Trophoblast cell (in vitro differentiated cells and primary cell): ENCODE results near the gene GET3.
"Not testable (repeated sequence)": the region's sequence is repeated elsewhere in the genome, so short reads cannot be mapped to it uniquely, and the experiment has no call there.

ENCODE experiments used
- DNase-seq, 2 donors: peaks; one replicate each; pipeline ENCODE4 v3.0.0-alpha.2; 2016
- H2AFZ ChIP-seq: 2 replicates; pipeline ENCODE4 v1.6.1; 2013; ENCODE audit warnings: low read length, moderate library complexity, mild to moderate bottlenecking; ENCODE audit not compliant: insufficient read depth, poor library complexity
- H2AK5ac ChIP-seq: 2 replicates; pipeline ENCODE4 v1.6.1; 2013; ENCODE audit warnings: mild to moderate bottlenecking, low read length
- H2BK120ac ChIP-seq: 2 replicates; pipeline ENCODE4 v1.6.1; 2013; ENCODE audit warnings: low read length, mild to moderate bottlenecking, moderate library complexity; ENCODE audit not compliant: insufficient read depth, poor library complexity
- H2BK12ac ChIP-seq: 2 replicates; pipeline ENCODE4 v1.6.1; 2013; ENCODE audit warnings: mild to moderate bottlenecking, low read length, moderate library complexity
- H2BK5ac ChIP-seq: 2 replicates; pipeline ENCODE4 v1.6.1; 2013; ENCODE audit warnings: low read length, low read depth, moderate library complexity, mild to moderate bottlenecking; ENCODE audit not compliant: poor library complexity
- H3K14ac ChIP-seq: 2 replicates; pipeline ENCODE4 v1.6.1; 2013; ENCODE audit warnings: mild to moderate bottlenecking, low read length
- H3K18ac ChIP-seq: 2 replicates; pipeline ENCODE4 v1.6.1; 2013; ENCODE audit warnings: mild to moderate bottlenecking, low read length
- H3K23ac ChIP-seq: 2 replicates; pipeline ENCODE4 v1.6.1; 2013; ENCODE audit warnings: low read length
- H3K27ac ChIP-seq: 2 replicates; pipeline ENCODE4 v1.5.1; 2013; ENCODE audit warnings: low read depth, mild to moderate bottlenecking, inconsistent platforms, low read length, moderate library complexity
- H3K27me3 ChIP-seq: 2 replicates; pipeline ENCODE4 v1.6.1; 2013; ENCODE audit warnings: inconsistent platforms, mild to moderate bottlenecking, low read length, moderate library complexity; ENCODE audit not compliant: insufficient read depth
- H3K36me3 ChIP-seq, 2 experiments: 1 replicate in 1 of 2; 2 replicates in 1 of 2; pipeline ENCODE4 v1.6.1; 2013; ENCODE audit warnings: low read length in 2 of 2, mild to moderate bottlenecking in 2 of 2, moderate library complexity in 1 of 2; ENCODE audit not compliant: insufficient read depth in 2 of 2, control insufficient read depth in 1 of 2
- H3K4ac ChIP-seq: 2 replicates; pipeline ENCODE4 v1.6.1; 2013; ENCODE audit warnings: low read depth, mild to moderate bottlenecking, low read length, moderate library complexity
- H3K4me1 ChIP-seq, 2 experiments: 1 replicate in 1 of 2; 2 replicates in 1 of 2; pipeline ENCODE4 v1.6.1; 2013; ENCODE audit warnings: low read length in 2 of 2, mild to moderate bottlenecking in 2 of 2, moderate library complexity in 1 of 2; ENCODE audit not compliant: insufficient read depth in 2 of 2, control insufficient read depth in 1 of 2
- H3K4me2 ChIP-seq: 2 replicates; pipeline ENCODE4 v1.6.1; 2013; ENCODE audit warnings: inconsistent platforms, mild to moderate bottlenecking, low read length, moderate library complexity
- H3K4me3 ChIP-seq: 2 replicates; pipeline ENCODE4 v1.5.1; 2013; ENCODE audit warnings: mild to moderate bottlenecking, low read depth, low read length, inconsistent platforms
- H3K79me1 ChIP-seq: one replicate; pipeline ENCODE4 v1.6.1; 2013; ENCODE audit warnings: low read length
- H3K79me2 ChIP-seq: 2 replicates; pipeline ENCODE4 v1.6.1; 2013; ENCODE audit warnings: low read length, mild to moderate bottlenecking; ENCODE audit not compliant: control insufficient read depth, insufficient read depth, poor library complexity
- H3K9ac ChIP-seq: 2 replicates; pipeline ENCODE4 v1.6.1; 2013; ENCODE audit warnings: mild to moderate bottlenecking, low read length
- H3K9me3 ChIP-seq: 2 replicates; pipeline ENCODE4 v1.6.1; 2013; ENCODE audit warnings: low read depth, mild to moderate bottlenecking, control low read depth, inconsistent platforms, low read length; ENCODE audit not compliant: insufficient read depth
- H4K12ac ChIP-seq: 2 replicates; pipeline ENCODE4 v1.6.1; 2013; ENCODE audit warnings: low read depth, mild to moderate bottlenecking, low read length, moderate library complexity
- H4K8ac ChIP-seq: 2 replicates; pipeline ENCODE4 v1.6.1; 2013; ENCODE audit warnings: low read depth, mild to moderate bottlenecking, low read length, moderate library complexity
- H4K91ac ChIP-seq: one replicate; pipeline ENCODE4 v1.6.1; 2013; ENCODE audit warnings: low read depth, mild to moderate bottlenecking, low read length, moderate library complexity
- WGBS: extraction: QIAGEN DNeasy Blood & Tissue Kit; methylation state at CpG from one replicate; pipeline ENCODE4 v1.1.7; 2013; ENCODE audit warnings: missing lambda C conversion rate; ENCODE audit not compliant: insufficient read length, insufficient coverage; ENCODE audit errors: extremely low coverage; 5-methylcytosine and 5-hydroxymethylcytosine counted together

Gene GET3

GRCh38 chr19:12725612-12726011, 11.7 kb upstream of the GET3 start:
- not testable (repeated sequence) for H2BK12ac ChIP-seq, H2BK5ac ChIP-seq, H3K4me3 ChIP-seq, H2AFZ ChIP-seq, H2AK5ac ChIP-seq, H4K91ac ChIP-seq, H3K4ac ChIP-seq, H3K18ac ChIP-seq, H3K14ac ChIP-seq, H4K8ac ChIP-seq, H2BK120ac ChIP-seq, H3K9me3 ChIP-seq, H3K9ac ChIP-seq, H3K23ac ChIP-seq, H3K27ac ChIP-seq, H3K4me2 ChIP-seq, H3K4me1 ChIP-seq, DNase-seq, H4K12ac ChIP-seq, H3K27me3 ChIP-seq
- WGBS: no CpG with 5 or more reads among the region's 10 CpGs
- Histone ChIP-seq H3K36me3 (peaks cover 22 to 23% of the 10 kb centered on the region in 2 experiments), H3K79me1 (peaks cover 22% of the 10 kb centered on the region), H3K79me2 (peaks cover 18% of the 10 kb centered on the region)

DNA sequence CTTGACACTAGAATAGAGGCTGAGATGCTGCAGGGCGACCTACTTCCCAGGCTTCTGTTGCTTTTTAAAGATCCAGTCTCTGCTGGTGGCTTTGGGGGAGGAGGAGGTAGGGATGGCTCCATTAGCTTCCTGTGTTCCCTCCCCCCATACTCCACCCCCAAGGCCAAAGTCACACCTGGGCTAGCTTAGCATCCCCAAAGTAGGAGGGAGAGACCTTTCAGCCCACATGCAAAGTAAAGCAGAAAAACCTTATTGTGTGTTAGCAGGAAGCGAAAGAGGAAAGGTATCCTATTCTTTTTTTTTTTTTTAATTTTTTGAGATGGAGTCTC, 10.3 kb upstream of the GET3 start:
- Histone ChIP-seq H3K9ac (no peak overlapping the region), H4K8ac (no peak overlapping the region), H3K36me3 (peaks cover 33 to 35% of the 10 kb centered on the region in 2 experiments), H3K9me3 (peaks cover 2% of the 10 kb centered on the region), H2BK120ac (no peak overlapping the region), H3K4me2 (no peak overlapping the region), H3K27me3 (no peaks in the 10 kb centered on the region), H3K4me1 (no peaks in the 10 kb centered on the region), H3K14ac (no peak overlapping the region), H2BK5ac (no peak overlapping the region), H2BK12ac (no peak overlapping the region), H2AK5ac (no peak overlapping the region), H4K12ac (no peak overlapping the region), H3K27ac (no peak overlapping the region), H3K4me3 (no peak overlapping the region), H3K18ac (no peak overlapping the region), H3K23ac (no peak overlapping the region), H3K79me2 (peaks cover 6% of the 10 kb centered on the region), H4K91ac (no peak overlapping the region), H3K4ac (no peak overlapping the region), H2AFZ (no peak overlapping the region), H3K79me1 (peaks cover 12% of the 10 kb centered on the region)
- WGBS: no CpG with 5 or more reads among the region's 2 CpGs
- no peak for DNase-seq

- H3K79me1 ChIP-seq: peaks cover 6% of the 10 kb centered on the region
- H2BK12ac ChIP-seq: no peak overlapping the region
- no peak overlapping the region for H3K4me3 ChIP-seq
- WGBS: no CpG with 5 or more reads among the region's 9 CpGs
- peaks cover 36 to 39% of the 10 kb centered on the region in 2 experiments for H3K36me3 ChIP-seq
- H4K12ac ChIP-seq: no peak overlapping the region
- no peak overlapping the region for H4K8ac ChIP-seq
- H2AFZ ChIP-seq: no peak overlapping the region
- H3K27ac ChIP-seq: no peak overlapping the region
- peaks cover 0 to 2% of the 10 kb centered on the region in 2 experiments for H3K4me1 ChIP-seq
- no peak overlapping the region for H3K4me2 ChIP-seq
- H2BK120ac ChIP-seq: no peak overlapping the region
- H3K27me3 ChIP-seq: no peaks in the 10 kb centered on the region
- no peak overlapping the region for H3K18ac ChIP-seq
- no peak overlapping the region for H2AK5ac ChIP-seq
- H3K4ac ChIP-seq: no peak overlapping the region
- no peak overlapping the region for H3K23ac ChIP-seq
- H3K9ac ChIP-seq: no peak overlapping the region
- H3K14ac ChIP-seq: no peak overlapping the region
- no peak overlapping the region for H4K91ac ChIP-seq
- no peak for DNase-seq
- H3K9me3 ChIP-seq: peaks cover 2% of the 10 kb centered on the region
- H2BK5ac ChIP-seq: no peak overlapping the region
- peaks cover 9% of the 10 kb centered on the region for H3K79me2 ChIP-seq
These were observed 9.4 kb upstream of the GET3 start for GRCh38 chr19:12727745-12728433.

GRCh38 chr19:12730064-12730463, 7.2 kb upstream of the GET3 start:
- H4K91ac ChIP-seq: no peak overlapping the region
- H3K79me2 ChIP-seq: peaks cover 22% of the 10 kb centered on the region
- peaks cover 7% of the 10 kb centered on the region for H3K79me1 ChIP-seq
- H2BK5ac ChIP-seq: no peak overlapping the region
- H3K27me3 ChIP-seq: no peaks in the 10 kb centered on the region
- H3K9ac ChIP-seq: no peak overlapping the region
- H3K9me3 ChIP-seq: peaks cover 2% of the 10 kb centered on the region
- H3K36me3 ChIP-seq: peaks cover 36 to 39% of the 10 kb centered on the region in 2 experiments
- no peak overlapping the region for H2AK5ac ChIP-seq
- no peak overlapping the region for H4K12ac ChIP-seq
- H2BK12ac ChIP-seq: no peak overlapping the region
- no peak overlapping the region for H3K14ac ChIP-seq
- H3K4me3 ChIP-seq: no peak overlapping the region
- no peak overlapping the region for H3K4me2 ChIP-seq
- WGBS: no CpG with 5 or more reads among the region's 3 CpGs
- no peak overlapping the region for H4K8ac ChIP-seq
- H3K23ac ChIP-seq: no peak overlapping the region
- H2BK120ac ChIP-seq: no peak overlapping the region
- H3K27ac ChIP-seq: no peak overlapping the region
- no peak overlapping the region for H3K18ac ChIP-seq
- no peak overlapping the region for H3K4ac ChIP-seq
- DNase-seq: no peak
- peaks cover 2 to 9% of the 10 kb centered on the region in 2 experiments for H3K4me1 ChIP-seq
- no peak overlapping the region for H2AFZ ChIP-seq
